Activated naive CD4-positive, alpha-beta T cell treated with anti-CD3 and anti-CD28 coated beads, Interleukin-2, amount 50 U/mL, for 72 hours (primary cell): ENCODE data around the gene FAM53B. TPM values are rescaled to one million over a fixed set of nuclear protein-coding genes. Genes with fewer than 3 reads are reported as not detected.

Experiments used
- ATAC-seq, 2 donors: fragments of 150-1000 bp; cut with Tn5 transposase; 2 replicates each; pipeline ENCODE4 v1.10.0; 2021; ENCODE audit warnings: mild to moderate bottlenecking in 2 of 2, moderate library complexity in 2 of 2
- DNase-seq, 2 donors: peaks; one replicate each; pipeline ENCODE4 v3.0.0; 2021 to 2022; ENCODE audit warnings: low spot score in 2 of 2
- H3K27ac Mint-ChIP-seq, 2 donors: one replicate each; pipeline ENCODE4 v1.8.0; 2022; ENCODE audit warnings: mild to moderate bottlenecking in 2 of 2, mixed read lengths in 2 of 2
- H3K36me3 Mint-ChIP-seq, 2 donors: one replicate each; pipeline ENCODE4 v1.8.0; 2022; ENCODE audit warnings: mixed read lengths in 2 of 2
- H3K9me3 Mint-ChIP-seq, 2 donors: one replicate each; pipeline ENCODE4 v1.8.0; 2022; ENCODE audit warnings: mixed read lengths in 2 of 2
- total RNA-seq, 2 donors: library from RNA; stranded (reverse); gene quantifications; one replicate each; pipeline ENCODE4 v1.2.3, GENCODE V29; 2022

FAM53B gene
- total RNA-seq, 2 donors from 2014 or later: 6.1 to 11.8 TPM

GRCh38 chr10:124575107-124576035 is 168.8 kb downstream of the FAM53B start:
- Mint-ChIP-seq H3K27ac (no peak overlapping the region), H3K9me3 (no peaks in the 10 kb centered on the region), H3K36me3 (no peaks in the 10 kb centered on the region)
- ATAC-seq (no peak), DNase-seq (no peak)

GRCh38 chr10:124574456-124575070 is 169.6 kb downstream of the FAM53B start:
- no peak for ATAC-seq
- Mint-ChIP-seq H3K27ac (no peak overlapping the region), H3K9me3 (no peaks in the 10 kb centered on the region), H3K36me3 (no peaks in the 10 kb centered on the region)
- no peak for DNase-seq

- Mint-ChIP-seq H3K9me3 (no peaks in the 10 kb centered on the region), H3K36me3 (no peaks in the 10 kb centered on the region), H3K27ac (no peak overlapping the region)
- DNase-seq (no peak), ATAC-seq (no peak)
Observed at GRCh38 chr10:124573726-124574455, 170.3 kb downstream of the FAM53B start.

- H3K27ac Mint-ChIP-seq: no peak overlapping the region
- no peaks in the 10 kb centered on the region for H3K36me3 Mint-ChIP-seq
- ATAC-seq: no peak
- H3K9me3 Mint-ChIP-seq: no peaks in the 10 kb centered on the region
- DNase-seq: no peak
Observed at GRCh38 chr10:124572751-124573150, 171.4 kb downstream of the FAM53B start.

GRCh38 chr10:124570646-124571045 is 173.5 kb downstream of the FAM53B start:
- no peak for DNase-seq
- ATAC-seq: no peak
- no peaks in the 10 kb centered on the region for H3K36me3 Mint-ChIP-seq
- no peak overlapping the region for H3K27ac Mint-ChIP-seq
- no peaks in the 10 kb centered on the region for H3K9me3 Mint-ChIP-seq

GRCh38 chr10:124569623-124570470 is 174.3 kb downstream of the FAM53B start:
- ATAC-seq (no peak), DNase-seq (no peak)
- no peaks in the 10 kb centered on the region for H3K9me3 Mint-ChIP-seq
- no peaks in the 10 kb centered on the region for H3K36me3 Mint-ChIP-seq
- no peak overlapping the region for H3K27ac Mint-ChIP-seq

Other genes starting within 250 kb of the FAM53B start
- gene EEF1AKMT2, start 47.5 kb upstream of the FAM53B start, total RNA-seq: 10 to 100 TPM in 1 of 2 donors, 1 to 10 TPM in 1; 1.1 to 27.7 TPM
- gene ABRAXAS2, start 57.4 kb upstream of the FAM53B start, total RNA-seq: 10 to 100 TPM; 10.2 to 19.1 TPM
- gene ZRANB1, start 197.7 kb upstream of the FAM53B start, total RNA-seq: 10 to 100 TPM; 10.4 to 12.3 TPM